H1 (cell line): ENCODE measurements around the gene ST8SIA5. TPM values are rescaled to one million over a fixed set of nuclear protein-coding genes. Genes with fewer than 3 reads are reported as not detected.

Experiments used
- CTCF ChIA-PET: fragments of 300-600 bp; sonication (Branson Sonifier 250); formaldehyde crosslinking; loops from one replicate; lab custom pipeline; 2021; ENCODE audit not compliant: partially characterized antibody; lab: Charles Lee
- POLR2A ChIA-PET: fragments of 300-600 bp; sonication (Branson Sonifier 250); formaldehyde crosslinking; loops from one replicate; lab custom pipeline; 2021; ENCODE audit warnings: inconsistent platforms; ENCODE audit not compliant: partially characterized antibody; lab: Charles Lee
- DNase-seq, 2 experiments: peaks; one replicate each; pipeline versions ENCODE4 v3.0.0 to v3.0.0-alpha.2; 2010 to 2022; ENCODE audit warnings: low spot score in 2 of 2, low read depth in 1 of 2, mixed read lengths in 1 of 2
- FAIRE-seq: peaks from 2 replicates; lab custom pipeline; 2011; peaks lifted over from hg19 to GRCh38; lab: Jason Lieb, UNC
- H2AFZ ChIP-seq: 2 replicates; pipeline ENCODE4 v1.8.1; 2012; ENCODE audit warnings: low read length, inconsistent platforms
- H2AK5ac ChIP-seq: 2 replicates; pipeline ENCODE4 v1.6.1; 2013; ENCODE audit warnings: low read depth, low read length
- H2BK120ac ChIP-seq: replicated peaks from 2 replicates; pipeline ENCODE3; 2013; ENCODE audit warnings: low read depth, low read length, inconsistent platforms
- H2BK12ac ChIP-seq: 2 replicates; pipeline ENCODE4 v1.6.1; 2013; ENCODE audit warnings: low read depth, low read length
- H2BK15ac ChIP-seq: 2 replicates; pipeline ENCODE4 v1.6.1; 2013; ENCODE audit warnings: low read length
- H2BK20ac ChIP-seq: 2 replicates; pipeline ENCODE4 v1.6.1; 2013; ENCODE audit warnings: low read length
- H2BK5ac ChIP-seq: 2 replicates; pipeline ENCODE4 v1.6.1; 2013; ENCODE audit warnings: low read depth, low read length
- H3K14ac ChIP-seq: 2 replicates; pipeline ENCODE4 v1.6.1; 2013; ENCODE audit warnings: inconsistent platforms; ENCODE audit not compliant: insufficient read length
- H3K18ac ChIP-seq: 2 replicates; pipeline ENCODE4 v1.6.1; 2013; ENCODE audit warnings: low read length; ENCODE audit errors: extremely low read depth
- H3K23ac ChIP-seq: 2 replicates; pipeline ENCODE4 v1.6.1; 2013; ENCODE audit warnings: inconsistent platforms; ENCODE audit not compliant: insufficient read length
- H3K23me2 ChIP-seq: 2 replicates; pipeline ENCODE4 v1.6.1; 2013; ENCODE audit warnings: low read depth, low read length
- H3K27ac ChIP-seq: 2 replicates; pipeline ENCODE4 v1.6.1; 2011; ENCODE audit warnings: low read depth, low read length, inconsistent platforms
- H3K27me3 ChIP-seq, 4 experiments: replicated peaks in 1 of 4; 1 replicate in 1 of 4; 2 replicates in 3 of 4; pipeline versions ENCODE4 v1.6.1 to v1.8.1; 2011 to 2013; ENCODE audit warnings: low read length in 3 of 4, mild to moderate bottlenecking in 3 of 4, inconsistent platforms in 2 of 4, mixed read lengths in 2 of 4, moderate library complexity in 1 of 4; ENCODE audit not compliant: control insufficient read depth in 3 of 4, insufficient read depth in 3 of 4; ENCODE audit errors: extremely low read depth in 1 of 4
- H3K36me3 ChIP-seq, 4 experiments: 2 replicates each; pipeline versions ENCODE4 v1.6.1 to v1.8.1; 2011 to 2013; ENCODE audit warnings: mild to moderate bottlenecking in 4 of 4, low read length in 3 of 4, moderate library complexity in 2 of 4, control low read depth in 1 of 4, inconsistent platforms in 1 of 4; ENCODE audit not compliant: insufficient read depth in 4 of 4, control insufficient read depth in 2 of 4
- H3K4ac ChIP-seq: replicated peaks from 2 replicates; pipeline ENCODE3; 2013; ENCODE audit warnings: low read length, low read depth, mixed read lengths, inconsistent platforms; ENCODE audit not compliant: insufficient read length
- H3K4me1 ChIP-seq, 4 experiments: replicated peaks in 1 of 4; 1 replicate in 1 of 4; 2 replicates in 3 of 4; pipeline versions ENCODE4 v1.6.1 to v1.8.1; 2011 to 2013; ENCODE audit warnings: low read length in 3 of 4, inconsistent platforms in 2 of 4, mixed read lengths in 1 of 4; ENCODE audit not compliant: insufficient read depth in 4 of 4, control insufficient read depth in 3 of 4
- H3K4me2 ChIP-seq, 2 experiments: 2 replicates each; pipeline versions ENCODE4 v1.6.1 to v1.8.1; 2011 to 2013; ENCODE audit warnings: low read depth in 2 of 2, low read length in 2 of 2, control low read depth in 1 of 2, inconsistent platforms in 1 of 2, mild to moderate bottlenecking in 1 of 2; ENCODE audit not compliant: insufficient read depth in 1 of 2
- H3K4me3 ChIP-seq, 4 experiments: fragments of 200-600, 300-600 bp in 1 of 4; sonication (generic), shearing (Covaris generic), sonication (Bioruptor Twin) in 1 of 4; 2 replicates each; pipeline versions ENCODE4 v1.5.1 to v1.8.1; 2011 to 2016; ENCODE audit warnings: low read length in 4 of 4, low read depth in 3 of 4, control low read depth in 2 of 4, inconsistent platforms in 2 of 4, mild to moderate bottlenecking in 2 of 4, mixed read lengths in 1 of 4, moderate library complexity in 1 of 4; ENCODE audit not compliant: insufficient read depth in 2 of 4; ENCODE audit errors: extremely low read depth in 1 of 4
- H3K56ac ChIP-seq: replicated peaks from 2 replicates; pipeline ENCODE3; 2013; ENCODE audit warnings: low read depth, mild to moderate bottlenecking, mixed read lengths, low read length, inconsistent platforms; ENCODE audit not compliant: insufficient read length
- H3K79me1 ChIP-seq: 2 replicates; pipeline ENCODE4 v1.6.1; 2013; ENCODE audit warnings: low read depth, low read length, control low read depth
- H3K79me2 ChIP-seq, 2 experiments: 2 replicates each; pipeline versions ENCODE4 v1.6.1 to v1.8.1; 2012 to 2013; ENCODE audit warnings: low read length in 2 of 2, mild to moderate bottlenecking in 2 of 2, inconsistent platforms in 1 of 2; ENCODE audit not compliant: insufficient read depth in 2 of 2, control insufficient read depth in 1 of 2
- H3K9ac ChIP-seq, 4 experiments: replicated peaks in 1 of 4; 1 replicate in 1 of 4; 2 replicates in 3 of 4; pipeline versions ENCODE4 v1.6.1 to v1.8.1; 2011 to 2013; ENCODE audit warnings: low read depth in 3 of 4, low read length in 3 of 4, control low read depth in 2 of 4, mild to moderate bottlenecking in 2 of 4, moderate library complexity in 2 of 4, inconsistent platforms in 1 of 4; ENCODE audit errors: extremely low read depth in 1 of 4
- H3K9me3 ChIP-seq, 2 experiments: 2 replicates each; pipeline versions ENCODE4 v1.6.1 to v1.8.1; 2012 to 2013; ENCODE audit warnings: mild to moderate bottlenecking in 2 of 2, moderate library complexity in 2 of 2, control low read depth in 1 of 2, inconsistent platforms in 1 of 2, low read depth in 1 of 2, low read length in 1 of 2, mixed read lengths in 1 of 2; ENCODE audit not compliant: insufficient read depth in 2 of 2
- H4K20me1 ChIP-seq, 2 experiments: replicated peaks in 1 of 2; 2 replicates each; pipeline versions ENCODE3 to v1.8.1; 2011 to 2013; ENCODE audit warnings: inconsistent platforms in 2 of 2, low read length in 2 of 2, mild to moderate bottlenecking in 1 of 2; ENCODE audit not compliant: insufficient read depth in 2 of 2, control insufficient read depth in 1 of 2
- H4K5ac ChIP-seq: 2 replicates; pipeline ENCODE4 v1.6.1; 2013; ENCODE audit warnings: low read length, low read depth, mixed read lengths, inconsistent platforms; ENCODE audit not compliant: insufficient read length
- H4K8ac ChIP-seq: 2 replicates; pipeline ENCODE4 v1.8.0; 2013; ENCODE audit warnings: mild to moderate bottlenecking, moderate library complexity, low read length, inconsistent platforms; ENCODE audit not compliant: insufficient read depth; ENCODE audit errors: extremely low read depth
- H4K91ac ChIP-seq: replicated peaks from 2 replicates; pipeline ENCODE3; 2013; ENCODE audit warnings: low read length, mixed read lengths, inconsistent platforms; ENCODE audit not compliant: insufficient read length
- BRCA1 ChIP-seq: IDR thresholded peaks from 2 replicates; pipeline ENCODE4 v1.6.1; 2012; ENCODE audit warnings: low read depth, low read length, improper control_type of control experiment
- CREB1 ChIP-seq: IDR thresholded peaks from 2 replicates; pipeline ENCODE4 v1.6.1; 2012; ENCODE audit warnings: inconsistent platforms
- HDAC2 ChIP-seq, 2 experiments: fragments of 300-600 bp in 1 of 2; sonication (generic) in 1 of 2; IDR thresholded peaks; 2 replicates each; pipeline ENCODE4 v1.6.1; 2011 to 2012; ENCODE audit warnings: low read depth in 2 of 2, low read length in 2 of 2, mild to moderate bottlenecking in 2 of 2, moderate library complexity in 2 of 2, borderline replicate concordance in 1 of 2, inconsistent platforms in 1 of 2
- HDAC6 ChIP-seq: IDR thresholded peaks from one replicate; pipeline ENCODE4 v1.7.1; 2012; ENCODE audit warnings: low read depth, mild to moderate bottlenecking, inconsistent platforms, low read length, moderate library complexity
- KDM4A ChIP-seq: IDR thresholded peaks from one replicate; pipeline ENCODE4 v1.7.1; 2012; ENCODE audit warnings: low read depth, mild to moderate bottlenecking, moderate library complexity, low read length, inconsistent platforms; ENCODE audit not compliant: severe bottlenecking
- KDM5A ChIP-seq: fragments of 200-600 bp; IDR thresholded peaks from 2 replicates; pipeline ENCODE4 v1.7.1; 2012; ENCODE audit warnings: mild to moderate bottlenecking, low read length, inconsistent platforms, mixed read lengths
- POLR2AphosphoS5 ChIP-seq: IDR thresholded peaks from 2 replicates; pipeline ENCODE4 v1.6.1; 2011; ENCODE audit warnings: low read depth, low read length
- TEAD4 ChIP-seq: IDR thresholded peaks from 2 replicates; pipeline ENCODE4 v1.6.1; 2012; ENCODE audit warnings: low read depth, low read length, inconsistent platforms, mixed read lengths
- ZNF274 ChIP-seq: IDR thresholded peaks from 2 replicates; pipeline ENCODE4 v1.7.0; 2012; ENCODE audit warnings: low read length, borderline replicate concordance; ENCODE audit errors: extremely low read depth
- WGBS, 2 experiments: shearing (Covaris generic) in 1 of 2; methylation state at CpG; one replicate each; pipeline versions ENCODE4 v1.1.6 to v1.1.7; 2013 to 2015; ENCODE audit warnings: low lambda C conversion rate in 2 of 2, mixed read lengths in 2 of 2, inconsistent platforms in 1 of 2, low coverage in 1 of 2, missing lambda C conversion rate in 1 of 2; ENCODE audit not compliant: insufficient replicate concordance in 2 of 2, insufficient coverage in 1 of 2, insufficient read length in 1 of 2; ENCODE audit errors: extremely low coverage in 1 of 2, missing lambda C conversion rate in 1 of 2; 5-methylcytosine and 5-hydroxymethylcytosine counted together
- polyA plus RNA-seq, 7 experiments: library from polyadenylated mRNA; depleted of rRNA in 3 of 7; stranded (reverse) in 5 of 7; unstranded in 2 of 7; fragments of >200 nt in 5 of 7; fragments of 200-250 nt in 2 of 7; gene quantifications; 1 replicate in 5 of 7; 2 replicates in 1 of 7; 4 replicates in 1 of 7; pipeline versions ENCODE4 v1.2.1 to v1.2.3, GENCODE V29; 2011 to 2013; ENCODE audit warnings: missing spikeins in 2 of 7, mixed read lengths in 2 of 7
- total RNA-seq: library from RNA; stranded (reverse); fragmentation: NEBNext Ultra II Directional; extraction: Animal tissue kit (Norgen Biotek cat#: 25700); gene quantifications from 2 replicates; pipeline ENCODE4 v1.2.1, GENCODE V29; 2021

Gene ST8SIA5
- total and polyA plus RNA-seq, 2 of the 8 experiments (the other 6 are each of a cell fraction or from before 2014, with no cell fraction given), result 2.4 to 6.3 TPM

- Histone ChIP-seq H3K79me2 (no peaks in the 10 kb centered on the region), H3K4me3 (no peak overlapping the region)
- no peak for FAIRE-seq
Observed at GRCh38 chr18:46750626-46751025, 6.2 kb downstream of the ST8SIA5 start.

More at GRCh38 chr18:46750626-46751025, 6.2 kb downstream of the ST8SIA5 start:
- no peak overlapping the region for H4K91ac ChIP-seq
- no peaks in the 10 kb centered on the region for H3K9me3 ChIP-seq
- no peak overlapping the region for H3K23ac ChIP-seq
- no peak for TF ChIP-seq KDM5A
- TF ChIP-seq KDM4A, result no peak
- TF ChIP-seq HDAC6, result no peak
- no peak for TF ChIP-seq CREB1
- TF ChIP-seq TEAD4, result no peak
- no peak for TF ChIP-seq POLR2AphosphoS5
- TF ChIP-seq HDAC2 (IDR thresholded peaks at IDR 0.05; ENCODE audit: borderline replicate concordance in 1 of 2, low read depth in 2 of 2, low read length in 2 of 2), result no peak
- no peak for TF ChIP-seq BRCA1
- no peak for TF ChIP-seq ZNF274
- H2AFZ ChIP-seq, result no peak overlapping the region
- no peak overlapping the region for H2BK12ac ChIP-seq
- H4K5ac ChIP-seq, result no peak overlapping the region
- no peaks in the 10 kb centered on the region for H3K79me1 ChIP-seq
- peaks cover 0 to 9% (median 3%) of the 10 kb centered on the region in 4 experiments; a peak in 5 of 7 replicates for H3K27me3 ChIP-seq
- no peak overlapping the region; the same call in 1 of the 2 replicates for H2BK15ac ChIP-seq
- no peaks in the 10 kb centered on the region for H4K20me1 ChIP-seq
- H3K4me1 ChIP-seq, result peaks cover 0 to 1% (median 0%) of the 10 kb centered on the region in 4 experiments; a peak in 3 of 7 replicates
- H2BK5ac ChIP-seq, result no peak overlapping the region
- H3K56ac ChIP-seq, result no peak overlapping the region
- H3K27ac ChIP-seq, result no peak overlapping the region
- WGBS, 2 experiments, result 80% methylated on average over 6 of the region's 6 CpGs; no CpG with 5 or more reads in 1 of the 2 experiments
- H3K18ac ChIP-seq, result no peak overlapping the region
- POLR2A ChIA-PET, result no interaction called here
- no peak overlapping the region for H3K4ac ChIP-seq
- no peak overlapping the region for H2AK5ac ChIP-seq
- no peaks in the 10 kb centered on the region for H3K23me2 ChIP-seq
- DNase-seq, result no peak
- no peak overlapping the region for H3K14ac ChIP-seq
- H3K9ac ChIP-seq, result no peak overlapping the region
- H3K4me2 ChIP-seq, result no peak overlapping the region
- no peak overlapping the region for H2BK20ac ChIP-seq
- CTCF ChIA-PET, result interaction anchor here (1.2 kb wide), 1 partner anchor 92 kb away, joined by 6 read pairs; no protein-coding TSS in a partner anchor
- no peak overlapping the region for H4K8ac ChIP-seq
- no peak overlapping the region for H2BK120ac ChIP-seq
- no peaks in the 10 kb centered on the region for H3K36me3 ChIP-seq
